Dermis microvascular lymphatic vessel endothelial cell (primary cell): ENCODE measurements around the gene PSMC5. TPM values are rescaled to one million over a fixed set of nuclear protein-coding genes. Genes with fewer than 3 reads are reported as not detected.
A peak's percentile ranks its signal among the peaks of the same experiment; 100 is the strongest.
"Not testable (repeated sequence)": the region's sequence is repeated elsewhere in the genome, so short reads cannot be mapped to it uniquely, and the experiment has no call there.

ENCODE experiments used
- DNase-seq, 2 donors: peaks; one replicate each; pipeline versions ENCODE4 v3.0.0 to v3.0.0-alpha.2; 2010; ENCODE audit warnings: low read depth in 2 of 2
- total RNA-seq: library from RNA; depleted of rRNA; stranded (reverse); fragments of >200 nt; gene quantifications from 2 replicates; pipeline ENCODE4 v1.2.1, GENCODE V29; 2014

Gene PSMC5
- 66.0 and 84.6 TPM in 2 replicates for total RNA-seq

- DNase-seq, result peak; percentile 82 to 96
These were observed at the start of gene PSMC5, which contains the start of gene FTSJ3 for GRCh38 chr17:63827002-63827800. Gene PSMC5, plus strand, starts transcription at chr17:63827431. Its CDS starts 60 bp downstream, at chr17:63827491. Gene FTSJ3, minus strand, starts transcription at chr17:63827663. Its CDS starts 761 bp downstream, at chr17:63826902.

GRCh38 chr17:63780507-63780906, 46.7 kb upstream of the PSMC5 start:
- DNase-seq, result peak in 1 of 2 donors; percentile 27

- DNase-seq, result no peak
These were observed 46.3 kb upstream of the PSMC5 start for GRCh38 chr17:63780928-63781327.

GRCh38 chr17:63783522-63783921, 43.7 kb upstream of the PSMC5 start:
- DNase-seq, result no peak

GRCh38 chr17:63785556-63785955, 41.7 kb upstream of the PSMC5 start:
- peak in 1 of 2 donors; percentile 57 for DNase-seq

- no peak for DNase-seq
These were observed 41.1 kb upstream of the PSMC5 start for GRCh38 chr17:63786117-63786516.

- DNase-seq, result no peak
These were observed 40.1 kb upstream of the PSMC5 start for GRCh38 chr17:63786971-63787711.

GRCh38 chr17:63790057-63790456, 37.2 kb upstream of the PSMC5 start:
- no peak for DNase-seq

GRCh38 chr17:63792055-63792729, 35.0 kb upstream of the PSMC5 start:
- no peak for DNase-seq

- DNase-seq, result not testable (repeated sequence)
These were observed 30.9 kb upstream of the PSMC5 start for GRCh38 chr17:63796375-63796774.

- DNase-seq, result no peak
These were observed 28.6 kb upstream of the PSMC5 start for GRCh38 chr17:63798572-63799106.

GRCh38 chr17:63800783-63801182, 26.4 kb upstream of the PSMC5 start:
- no peak for DNase-seq

- DNase-seq, result no peak
These were observed 22.9 kb upstream of the PSMC5 start for GRCh38 chr17:63804328-63804727.

GRCh38 chr17:63805591-63805990, 21.6 kb upstream of the PSMC5 start:
- no peak for DNase-seq

GRCh38 chr17:63809970-63810369, 17.3 kb upstream of the PSMC5 start:
- DNase-seq, result no peak

- DNase-seq, result no peak
These were observed 11.1 kb upstream of the PSMC5 start for GRCh38 chr17:63816123-63816522.

- no peak for DNase-seq
These were observed 10.6 kb upstream of the PSMC5 start for GRCh38 chr17:63816669-63817068.

GRCh38 chr17:63817736-63818385, 9.4 kb upstream of the PSMC5 start:
- no peak for DNase-seq

- no peak for DNase-seq
These were observed 8.1 kb upstream of the PSMC5 start for GRCh38 chr17:63819131-63819530.

- DNase-seq, result peak in 1 of 2 donors; percentile 19
These were observed 7.4 kb upstream of the PSMC5 start for GRCh38 chr17:63819585-63820537.
